ENCODE data around the gene SLC16A11.
"Not testable (repeated sequence)": the region's sequence is repeated elsewhere in the genome, so short reads cannot be mapped to it uniquely, and the experiment has no call there.

Gene SLC16A11

GRCh38 chr17:6996256-6997011, 47.5 kb downstream of the SLC16A11 start:
- DNase-seq (ENCODE audit: low spot score), result no peak
- no peak overlapping the region for H3K27ac ChIP-seq
- peak overlapping the region; percentile 72 for H3K4me3 ChIP-seq
- TF ChIP-seq CTCF (IDR thresholded peaks at IDR 0.05), result no peak

GRCh38 chr17:6995500-6996255, 48.2 kb downstream of the SLC16A11 start, which contains the start of gene ALOX12:
ALOX12 (plus strand) TSS chr17:6996049; CDS start chr17:6996118, 69 bp downstream.
- no peak for TF ChIP-seq CTCF (IDR thresholded peaks at IDR 0.05)
- H3K4me3 ChIP-seq, result peak within 1 kb of the TSS; percentile 72
- no peak within 1 kb of the TSS for H3K27ac ChIP-seq
- DNase-seq (ENCODE audit: low spot score), result no peak

GRCh38 chr17:6994666-6995256, 49.1 kb downstream of the SLC16A11 start:
- Histone ChIP-seq H3K27ac (no peak overlapping the region), H3K4me3 (no peak overlapping the region)
- no peak for DNase-seq (ENCODE audit: low spot score)
- no peak for TF ChIP-seq CTCF (IDR thresholded peaks at IDR 0.05)

GRCh38 chr17:6994118-6994598, 49.7 kb downstream of the SLC16A11 start:
- TF ChIP-seq CTCF (IDR thresholded peaks at IDR 0.05), result no peak
- no peak for DNase-seq (ENCODE audit: low spot score)
- Histone ChIP-seq H3K27ac (no peak overlapping the region), H3K4me3 (no peak overlapping the region)

- H3K4me3 ChIP-seq; DNase-seq (ENCODE audit: low spot score); H3K27ac ChIP-seq: not testable (repeated sequence)
Observed at GRCh38 chr17:6993613-6994056, 50.3 kb downstream of the SLC16A11 start.

Measured in coronary artery (tissue), 2 donors.